HCT116 (cell line): ENCODE measurements around the gene DYNC2H1.

Source experiments
- CEBPB ChIP-seq: IDR thresholded peaks from 2 replicates; pipeline ENCODE4 v1.6.1; 2012; ENCODE audit warnings: low read depth
- EZH2 ChIP-seq: fragments of 200-600 bp; sonication (generic); IDR thresholded peaks from 2 replicates; pipeline ENCODE4 v1.6.1; 2017; ENCODE audit warnings: antibody characterized with exemption, mixed run types
- FOSL1 ChIP-seq: IDR thresholded peaks from 2 replicates; pipeline ENCODE4 v1.6.1; 2012; ENCODE audit warnings: low read depth
- POLR2AphosphoS5 ChIP-seq: IDR thresholded peaks from 2 replicates; pipeline ENCODE4 v1.6.1; 2011; ENCODE audit warnings: mild to moderate bottlenecking, low read depth, low read length, moderate library complexity
- RAD21 ChIP-seq: IDR thresholded peaks from 2 replicates; pipeline ENCODE4 v1.6.1; 2012; ENCODE audit warnings: low read depth, mild to moderate bottlenecking
- SIN3A ChIP-seq: IDR thresholded peaks from 2 replicates; pipeline ENCODE4 v1.6.1; 2012; ENCODE audit warnings: low read depth
- SP1 ChIP-seq: IDR thresholded peaks from 2 replicates; pipeline ENCODE4 v1.6.1; 2012; ENCODE audit warnings: low read depth
- YY1 ChIP-seq: IDR thresholded peaks from 2 replicates; pipeline ENCODE4 v1.6.1; 2011; ENCODE audit warnings: low read length, low read depth, moderate library complexity, mild to moderate bottlenecking; ENCODE audit not compliant: insufficient replicate concordance; ENCODE audit errors: extremely low read depth
- TF ChIP-seq, protein P1 (sequence below), 3 experiments: fragments of 200-600 bp in 1 of 3; sonication (generic) in 1 of 3; IDR thresholded peaks in 2 of 3; conservative IDR thresholded peaks in 1 of 3; 2 replicates each; pipeline ENCODE4 v1.5.1; 2012 to 2017; ENCODE audit warnings: low read depth in 2 of 3, low read length in 2 of 3, antibody characterized with exemption in 1 of 3, borderline replicate concordance in 1 of 3, control low read depth in 1 of 3, mild to moderate bottlenecking in 1 of 3, mixed read lengths in 1 of 3, mixed run types in 1 of 3, moderate library complexity in 1 of 3; ENCODE audit not compliant: insufficient read depth in 1 of 3

DNA sequence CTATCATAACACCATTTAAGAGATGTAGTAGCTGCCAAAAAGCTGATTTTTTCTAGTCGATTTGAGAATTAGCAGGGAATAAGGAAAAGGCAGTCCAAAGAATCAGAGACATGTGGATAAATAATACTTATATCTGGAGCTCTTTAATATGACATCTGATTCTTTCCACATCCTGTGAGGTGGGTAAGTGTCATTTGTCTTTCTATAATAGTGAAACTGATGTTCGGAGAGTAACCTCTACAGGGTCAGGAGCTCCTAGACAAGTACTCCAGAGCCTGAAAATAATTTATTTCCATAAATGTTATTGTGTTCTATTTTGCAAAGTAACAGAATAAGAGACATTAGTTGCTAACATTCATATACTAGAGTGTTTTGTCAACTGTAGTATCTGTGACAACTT, 367.6 kb downstream of the DYNC2H1 start:
- no peak for TF ChIP-seq SIN3A
- TF ChIP-seq EZH2 = no peak
- TF ChIP-seq RAD21 = no peak
- TF ChIP-seq, protein P1, sequence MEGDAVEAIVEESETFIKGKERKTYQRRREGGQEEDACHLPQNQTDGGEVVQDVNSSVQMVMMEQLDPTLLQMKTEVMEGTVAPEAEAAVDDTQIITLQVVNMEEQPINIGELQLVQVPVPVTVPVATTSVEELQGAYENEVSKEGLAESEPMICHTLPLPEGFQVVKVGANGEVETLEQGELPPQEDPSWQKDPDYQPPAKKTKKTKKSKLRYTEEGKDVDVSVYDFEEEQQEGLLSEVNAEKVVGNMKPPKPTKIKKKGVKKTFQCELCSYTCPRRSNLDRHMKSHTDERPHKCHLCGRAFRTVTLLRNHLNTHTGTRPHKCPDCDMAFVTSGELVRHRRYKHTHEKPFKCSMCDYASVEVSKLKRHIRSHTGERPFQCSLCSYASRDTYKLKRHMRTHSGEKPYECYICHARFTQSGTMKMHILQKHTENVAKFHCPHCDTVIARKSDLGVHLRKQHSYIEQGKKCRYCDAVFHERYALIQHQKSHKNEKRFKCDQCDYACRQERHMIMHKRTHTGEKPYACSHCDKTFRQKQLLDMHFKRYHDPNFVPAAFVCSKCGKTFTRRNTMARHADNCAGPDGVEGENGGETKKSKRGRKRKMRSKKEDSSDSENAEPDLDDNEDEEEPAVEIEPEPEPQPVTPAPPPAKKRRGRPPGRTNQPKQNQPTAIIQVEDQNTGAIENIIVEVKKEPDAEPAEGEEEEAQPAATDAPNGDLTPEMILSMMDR (IDR thresholded peaks at IDR 0.05 in 2 of 3, conservative IDR thresholded peaks at IDR 0.05 in 1 of 3; ENCODE audit: borderline replicate concordance in 1 of 3, insufficient read depth in 1 of 3, low read depth in 2 of 3, low read length in 2 of 3) = no peak
- TF ChIP-seq POLR2AphosphoS5 = no peak
- TF ChIP-seq CEBPB = no peak
- no peak for TF ChIP-seq YY1
- TF ChIP-seq SP1 = no peak
- no peak for TF ChIP-seq FOSL1
